ENCODE results near the gene GNAS-AS1. TPM values are rescaled to one million over a fixed set of nuclear protein-coding genes. Genes with fewer than 3 reads are reported as not detected.

Gene GNAS-AS1
- total RNA-seq, 3 donors from 2014 or later, result 0.48 to 1.5 (median 0.98) TPM

GRCh38 chr20:58878399-58878798 lies 27.7 kb upstream of the GNAS-AS1 start:
- TF ChIP-seq, protein P1, sequence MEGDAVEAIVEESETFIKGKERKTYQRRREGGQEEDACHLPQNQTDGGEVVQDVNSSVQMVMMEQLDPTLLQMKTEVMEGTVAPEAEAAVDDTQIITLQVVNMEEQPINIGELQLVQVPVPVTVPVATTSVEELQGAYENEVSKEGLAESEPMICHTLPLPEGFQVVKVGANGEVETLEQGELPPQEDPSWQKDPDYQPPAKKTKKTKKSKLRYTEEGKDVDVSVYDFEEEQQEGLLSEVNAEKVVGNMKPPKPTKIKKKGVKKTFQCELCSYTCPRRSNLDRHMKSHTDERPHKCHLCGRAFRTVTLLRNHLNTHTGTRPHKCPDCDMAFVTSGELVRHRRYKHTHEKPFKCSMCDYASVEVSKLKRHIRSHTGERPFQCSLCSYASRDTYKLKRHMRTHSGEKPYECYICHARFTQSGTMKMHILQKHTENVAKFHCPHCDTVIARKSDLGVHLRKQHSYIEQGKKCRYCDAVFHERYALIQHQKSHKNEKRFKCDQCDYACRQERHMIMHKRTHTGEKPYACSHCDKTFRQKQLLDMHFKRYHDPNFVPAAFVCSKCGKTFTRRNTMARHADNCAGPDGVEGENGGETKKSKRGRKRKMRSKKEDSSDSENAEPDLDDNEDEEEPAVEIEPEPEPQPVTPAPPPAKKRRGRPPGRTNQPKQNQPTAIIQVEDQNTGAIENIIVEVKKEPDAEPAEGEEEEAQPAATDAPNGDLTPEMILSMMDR (IDR thresholded peaks at IDR 0.05), result no peak
- TF ChIP-seq POLR2A (IDR thresholded peaks at IDR 0.05), result no peak
- no peak for TF ChIP-seq POLR2AphosphoS5 (IDR thresholded peaks at IDR 0.05)
- H3K27me3 ChIP-seq, result no peaks in the 10 kb centered on the region
- intact Hi-C loops (cut with DNase I; ENCODE audit: low total_unique reads), result no loop called here

DNA sequence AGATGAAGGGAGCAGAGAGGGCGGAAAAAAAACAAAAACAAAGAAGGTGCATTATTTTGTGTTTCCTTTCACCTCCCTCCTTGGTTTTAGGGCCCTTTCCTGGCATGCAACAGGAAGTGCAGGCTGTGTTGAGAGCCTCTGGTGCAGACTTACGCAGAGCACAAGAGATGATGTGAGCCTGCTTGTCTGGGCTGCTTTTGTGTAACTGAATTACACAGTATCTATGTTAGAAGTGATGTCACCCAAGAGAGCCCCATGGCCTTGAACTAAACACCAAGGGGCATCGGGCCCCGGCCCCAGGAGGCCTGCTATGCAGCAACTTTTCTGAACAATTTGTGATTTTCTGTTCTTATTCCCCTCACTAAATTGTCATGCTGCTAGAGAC lies 27.3 kb upstream of the GNAS-AS1 start:
- intact Hi-C loops (cut with DNase I; ENCODE audit: low total_unique reads), result no loop called here
- no peaks in the 10 kb centered on the region for H3K4me1 ChIP-seq
- no peak for DNase-seq (ENCODE audit: low spot score in 2 of 2)
- H3K27me3 ChIP-seq, result no peaks in the 10 kb centered on the region
- no peaks in the 10 kb centered on the region for H3K9me3 ChIP-seq
- no peaks in the 10 kb centered on the region for H3K36me3 ChIP-seq
- H3K4me3 ChIP-seq, result no peak overlapping the region
- no peak overlapping the region for H3K27ac ChIP-seq
- TF ChIP-seq POLR2AphosphoS5 (IDR thresholded peaks at IDR 0.05), result no peak
- TF ChIP-seq, protein P1 (IDR thresholded peaks at IDR 0.05), result no peak
- TF ChIP-seq POLR2A (IDR thresholded peaks at IDR 0.05), result no peak

More at GRCh38 chr20:58878399-58878798, 27.7 kb upstream of the GNAS-AS1 start:
- no peak overlapping the region for H3K27ac ChIP-seq
- no peaks in the 10 kb centered on the region for H3K9me3 ChIP-seq
- no peak for DNase-seq (ENCODE audit: low spot score in 2 of 2)
- no peaks in the 10 kb centered on the region for H3K36me3 ChIP-seq
- no peaks in the 10 kb centered on the region for H3K4me1 ChIP-seq
- no peak overlapping the region for H3K4me3 ChIP-seq

DNA sequence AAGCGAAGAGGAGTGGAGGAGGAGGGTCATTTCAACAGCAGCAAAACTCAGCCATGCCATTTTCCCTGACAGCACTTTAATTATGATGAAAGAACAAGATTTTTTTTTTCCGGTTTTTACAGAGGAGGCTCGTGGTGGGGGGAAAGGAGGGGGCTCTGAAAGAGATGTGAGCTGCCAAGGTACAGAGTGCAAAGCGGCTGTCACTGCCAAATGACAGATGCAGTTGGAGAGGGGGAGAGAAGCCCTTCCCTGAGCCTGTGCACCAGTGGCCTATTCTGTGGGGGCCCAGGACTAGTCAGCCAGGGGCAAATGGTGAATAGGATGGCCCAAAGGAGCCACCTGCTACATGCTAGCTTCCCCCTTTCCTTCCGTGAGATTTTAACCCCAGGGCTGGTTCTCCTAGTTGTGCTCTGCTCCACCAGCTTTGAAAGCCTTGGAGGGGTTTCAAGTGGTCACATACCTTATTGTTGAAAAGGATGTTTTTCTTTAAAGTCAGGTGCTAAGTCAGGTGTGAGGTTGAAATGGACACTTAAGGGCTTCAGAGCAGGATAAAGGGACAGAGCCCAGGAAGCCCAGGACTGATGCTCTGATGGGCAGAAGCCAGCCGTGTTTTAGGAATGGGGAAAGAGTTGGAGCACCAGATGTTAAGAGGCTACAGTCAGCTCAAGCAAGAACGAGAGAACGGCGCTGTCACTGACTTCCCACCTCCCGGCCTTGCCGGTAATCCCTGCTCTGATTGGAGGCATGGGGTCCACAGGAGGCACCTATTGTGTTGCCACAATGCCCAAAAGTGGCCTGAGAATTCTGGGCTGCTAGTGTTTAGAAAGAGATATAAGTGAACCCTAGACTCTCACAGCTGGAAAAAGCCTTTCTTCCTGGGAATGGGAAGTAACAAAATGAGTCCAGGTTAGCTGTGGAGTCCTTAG lies 26.6 kb upstream of the GNAS-AS1 start:
- H3K36me3 ChIP-seq, result no peaks in the 10 kb centered on the region
- H3K4me3 ChIP-seq, result no peak overlapping the region
- H3K27me3 ChIP-seq, result no peaks in the 10 kb centered on the region
- intact Hi-C loops (cut with DNase I; ENCODE audit: low total_unique reads), result no loop called here
- no peak for TF ChIP-seq POLR2A (IDR thresholded peaks at IDR 0.05)
- TF ChIP-seq POLR2AphosphoS5 (IDR thresholded peaks at IDR 0.05), result no peak
- TF ChIP-seq, protein P1 (IDR thresholded peaks at IDR 0.05), result no peak
- H3K27ac ChIP-seq, result no peak overlapping the region
- no peak for DNase-seq (ENCODE audit: low spot score in 2 of 2)
- H3K9me3 ChIP-seq, result no peaks in the 10 kb centered on the region
- no peaks in the 10 kb centered on the region for H3K4me1 ChIP-seq

DNA sequence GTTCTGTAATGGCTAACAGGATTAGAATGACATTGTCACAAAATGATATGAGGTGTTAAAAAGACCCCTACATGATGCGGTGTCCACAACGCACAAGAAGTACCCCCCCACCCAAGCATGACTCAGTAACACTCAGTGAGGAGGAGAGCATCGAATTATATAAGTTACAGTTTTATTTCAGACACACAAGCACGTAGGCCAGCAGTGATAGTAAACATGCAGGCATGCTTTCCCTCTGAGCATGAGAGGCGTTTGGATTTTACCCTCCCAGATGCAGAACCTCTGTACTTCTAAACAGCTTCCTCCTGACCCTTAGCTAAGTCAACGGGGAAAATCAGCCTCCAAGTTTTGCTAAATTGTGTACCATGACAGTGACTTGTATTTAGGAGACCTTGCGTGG lies 25.7 kb upstream of the GNAS-AS1 start:
- Histone ChIP-seq H3K36me3 (no peaks in the 10 kb centered on the region), H3K4me1 (no peaks in the 10 kb centered on the region), H3K27me3 (no peaks in the 10 kb centered on the region), H3K9me3 (no peaks in the 10 kb centered on the region), H3K4me3 (no peak overlapping the region), H3K27ac (no peak overlapping the region)
- TF ChIP-seq POLR2AphosphoS5 (IDR thresholded peaks at IDR 0.05), result no peak
- TF ChIP-seq POLR2A (IDR thresholded peaks at IDR 0.05), result no peak
- TF ChIP-seq, protein P1 (IDR thresholded peaks at IDR 0.05), result no peak
- intact Hi-C loops (cut with DNase I; ENCODE audit: low total_unique reads), result no loop called here
- DNase-seq (ENCODE audit: low spot score in 2 of 2), result no peak

- no peak overlapping the region for H3K4me3 ChIP-seq
- no peak for DNase-seq (ENCODE audit: low spot score in 2 of 2)
- H3K27me3 ChIP-seq, result no peaks in the 10 kb centered on the region
- H3K27ac ChIP-seq, result no peak overlapping the region
- H3K9me3 ChIP-seq, result no peaks in the 10 kb centered on the region
- intact Hi-C loops (cut with DNase I; ENCODE audit: low total_unique reads), result no loop called here
- H3K36me3 ChIP-seq, result no peaks in the 10 kb centered on the region
- TF ChIP-seq, protein P1 (IDR thresholded peaks at IDR 0.05), result no peak
- TF ChIP-seq POLR2A (IDR thresholded peaks at IDR 0.05), result no peak
- TF ChIP-seq POLR2AphosphoS5 (IDR thresholded peaks at IDR 0.05), result no peak
- no peaks in the 10 kb centered on the region for H3K4me1 ChIP-seq
Observed at GRCh38 chr20:58875541-58876134, 24.9 kb upstream of the GNAS-AS1 start.
